GM21529 (cell line): ENCODE measurements around the gene ZSCAN10.

Source experiments
- ATAC-seq: cut with Tn5 transposase; IDR thresholded peaks from one replicate; pipeline ENCODE4 v1.9.1; 2021; ENCODE audit not compliant: unreplicated experiment

Gene ZSCAN10

GRCh38 chr16:3049921-3050481 is 49.1 kb downstream of the ZSCAN10 start:
- no peak for ATAC-seq

GRCh38 chr16:3047387-3047720 is 51.7 kb downstream of the ZSCAN10 start:
- no peak for ATAC-seq

GRCh38 chr16:3046641-3047386 is 52.3 kb downstream of the ZSCAN10 start:
- no peak for ATAC-seq

- ATAC-seq: no peak
Observed at GRCh38 chr16:3045758-3046640, 53.1 kb downstream of the ZSCAN10 start, which contains the start of gene MMP25. Gene MMP25 (plus strand): TSS chr16:3046561. CDS start chr16:3046918, 357 bp downstream.

GRCh38 chr16:3044708-3045107 is 54.4 kb downstream of the ZSCAN10 start:
- no peak for ATAC-seq

- ATAC-seq: no peak
Observed at GRCh38 chr16:3042376-3042775, 56.7 kb downstream of the ZSCAN10 start.

GRCh38 chr16:3038896-3039295 is 60.2 kb downstream of the ZSCAN10 start:
- no peak for ATAC-seq
